Parathyroid adenoma (tissue), 2 donors: ENCODE data around the gene CLEC16A.

Experiments
- H2AFZ ChIP-seq: fragments of 300-600 bp; sonication (generic); one replicate; pipeline ENCODE4 v1.7.0; 2017; ENCODE audit warnings: antibody characterized with exemption, mild to moderate bottlenecking
- H3K27ac ChIP-seq: fragments of 300-600 bp; sonication (generic); one replicate; pipeline ENCODE4 v1.7.0; 2017
- H3K27me3 ChIP-seq: fragments of 300-600 bp; sonication (generic); one replicate; pipeline ENCODE4 v1.7.0; 2017; ENCODE audit warnings: low read length; ENCODE audit not compliant: control insufficient read depth, insufficient read depth
- H3K36me3 ChIP-seq: fragments of 300-600 bp; sonication (generic); one replicate; pipeline ENCODE4 v1.7.0; 2017; ENCODE audit warnings: low read length; ENCODE audit not compliant: control insufficient read depth, insufficient read depth
- H3K4me1 ChIP-seq: fragments of 300-600 bp; sonication (generic); one replicate; pipeline ENCODE4 v1.7.0; 2017; ENCODE audit warnings: control low read depth
- H3K4me2 ChIP-seq: fragments of 300-600 bp; sonication (generic); one replicate; pipeline ENCODE4 v1.7.0; 2017; ENCODE audit warnings: low read length
- H3K4me3 ChIP-seq: fragments of 300-600 bp; sonication (generic); one replicate; pipeline ENCODE4 v1.7.0; 2017; ENCODE audit warnings: low read depth, low read length
- H3K79me2 ChIP-seq: fragments of 300-600 bp; sonication (generic); one replicate; pipeline ENCODE4 v1.7.0; 2017; ENCODE audit warnings: control low read depth
- H3K9ac ChIP-seq: fragments of 300-600 bp; sonication (generic); one replicate; pipeline ENCODE4 v1.7.0; 2017; ENCODE audit warnings: mild to moderate bottlenecking
- H3K9me3 ChIP-seq: fragments of 300-600 bp; sonication (generic); one replicate; pipeline ENCODE4 v1.7.0; 2017; ENCODE audit warnings: low read length; ENCODE audit not compliant: control insufficient read depth
- CTCF ChIP-seq: fragments of 300-600 bp; sonication (generic); IDR thresholded peaks from one replicate; pipeline ENCODE4 v1.7.0; 2017; ENCODE audit warnings: antibody characterized with exemption, mild to moderate bottlenecking
- donor health status: primary hyperparathyroidism.

Gene CLEC16A

DNA sequence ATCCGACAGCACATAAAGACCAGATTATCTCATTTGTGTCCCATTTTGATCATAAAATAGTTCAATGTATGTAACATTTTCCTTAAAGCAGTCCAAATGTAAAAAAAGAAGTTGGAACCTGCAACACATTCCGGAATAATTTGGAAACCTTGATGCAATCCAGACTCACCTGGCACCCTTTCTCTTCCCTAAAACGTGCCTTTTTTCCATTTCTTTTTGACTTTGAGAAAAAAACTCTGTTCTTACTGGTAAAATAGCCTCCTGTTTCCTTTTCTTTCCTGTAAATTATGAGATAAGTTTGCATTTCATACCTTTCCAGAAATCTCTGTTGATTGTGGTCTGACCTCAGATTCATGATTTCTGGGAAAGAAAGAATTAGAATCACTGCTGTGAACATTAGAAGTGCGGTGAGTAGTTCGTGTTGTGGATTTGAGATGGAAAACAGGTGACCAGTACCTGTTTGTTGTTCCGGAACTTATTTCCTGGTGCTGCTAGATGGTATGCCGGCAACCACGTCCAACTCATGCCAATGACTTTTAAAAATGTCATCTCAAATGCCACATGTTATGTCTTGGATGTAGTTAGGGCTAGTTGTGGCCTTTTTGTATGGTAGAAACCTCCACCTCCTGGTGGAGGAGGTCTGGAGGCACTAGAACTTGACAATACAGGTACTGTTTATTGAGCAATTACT is 203.5 kb downstream of the CLEC16A start:
- no peak overlapping the region for H2AFZ ChIP-seq
- H3K9ac ChIP-seq = no peak overlapping the region
- TF ChIP-seq CTCF = no peak
- H3K79me2 ChIP-seq = no peaks in the 10 kb centered on the region
- H3K4me3 ChIP-seq = no peak overlapping the region
- H3K27ac ChIP-seq = no peak overlapping the region
- no peaks in the 10 kb centered on the region for H3K27me3 ChIP-seq
- H3K4me2 ChIP-seq = no peak overlapping the region
- no peaks in the 10 kb centered on the region for H3K36me3 ChIP-seq
- no peaks in the 10 kb centered on the region for H3K4me1 ChIP-seq
- H3K9me3 ChIP-seq = no peaks in the 10 kb centered on the region

GRCh38 chr16:11149011-11149616 is 204.8 kb downstream of the CLEC16A start:
- no peak for TF ChIP-seq CTCF
- no peaks in the 10 kb centered on the region for H3K36me3 ChIP-seq
- H3K27ac ChIP-seq = no peak overlapping the region
- no peak overlapping the region for H3K4me2 ChIP-seq
- no peak overlapping the region for H3K9ac ChIP-seq
- no peaks in the 10 kb centered on the region for H3K9me3 ChIP-seq
- H3K4me3 ChIP-seq = no peak overlapping the region
- no peaks in the 10 kb centered on the region for H3K4me1 ChIP-seq
- no peaks in the 10 kb centered on the region for H3K79me2 ChIP-seq
- H3K27me3 ChIP-seq = no peaks in the 10 kb centered on the region
- no peak overlapping the region for H2AFZ ChIP-seq

- H3K4me2 ChIP-seq = no peak overlapping the region
- no peaks in the 10 kb centered on the region for H3K4me1 ChIP-seq
- TF ChIP-seq CTCF = no peak
- H3K4me3 ChIP-seq = no peak overlapping the region
- no peaks in the 10 kb centered on the region for H3K27me3 ChIP-seq
- no peak overlapping the region for H3K27ac ChIP-seq
- no peaks in the 10 kb centered on the region for H3K36me3 ChIP-seq
- no peak overlapping the region for H2AFZ ChIP-seq
- H3K9ac ChIP-seq = no peak overlapping the region
- no peaks in the 10 kb centered on the region for H3K79me2 ChIP-seq
- H3K9me3 ChIP-seq = no peaks in the 10 kb centered on the region
These were observed 205.8 kb downstream of the CLEC16A start for GRCh38 chr16:11150190-11150589.

- no peaks in the 10 kb centered on the region for H3K27me3 ChIP-seq
- no peak overlapping the region for H2AFZ ChIP-seq
- no peaks in the 10 kb centered on the region for H3K36me3 ChIP-seq
- H3K79me2 ChIP-seq = no peaks in the 10 kb centered on the region
- H3K9ac ChIP-seq = no peak overlapping the region
- H3K27ac ChIP-seq = no peak overlapping the region
- H3K4me3 ChIP-seq = no peak overlapping the region
- no peak overlapping the region for H3K4me2 ChIP-seq
- no peak for TF ChIP-seq CTCF
- H3K4me1 ChIP-seq = no peaks in the 10 kb centered on the region
- no peaks in the 10 kb centered on the region for H3K9me3 ChIP-seq
These were observed 207.0 kb downstream of the CLEC16A start for GRCh38 chr16:11151156-11151884.
